ENCODE results near the gene NRAS.

Gene NRAS

GRCh38 chr1:114690148-114690547, 26.4 kb downstream of the NRAS start:
- H3K4me3 ChIP-seq (ENCODE audit: low read depth in 1 of 5, low read length in 5 of 5) = no peak overlapping the region

GRCh38 chr1:114688526-114688925, 28.0 kb downstream of the NRAS start:
- Histone ChIP-seq H3K4me3 (ENCODE audit: low read depth in 1 of 5, low read length in 5 of 5) (no peak overlapping the region), H3K27ac (ENCODE audit: low read depth, low read length) (no peak overlapping the region), H3K27me3 (ENCODE audit: control insufficient read depth in 5 of 5, insufficient read depth in 4 of 5, low read length in 5 of 5) (peaks cover 0 to 3% (median 0%) of the 10 kb centered on the region in 5 donors), H3K9me3 (ENCODE audit: control insufficient read depth in 5 of 5, low read length in 5 of 5) (no peaks in the 10 kb centered on the region), H3K36me3 (ENCODE audit: control insufficient read depth in 5 of 5, insufficient read depth in 5 of 5, low read length in 5 of 5) (no peaks in the 10 kb centered on the region), H3K9ac (ENCODE audit: low read length in 5 of 5) (no peak overlapping the region), H3K4me1 (ENCODE audit: control insufficient read depth in 5 of 5, insufficient read depth in 5 of 5, low read length in 5 of 5) (no peaks in the 10 kb centered on the region)

More at GRCh38 chr1:114690148-114690547, 26.4 kb downstream of the NRAS start:
- no peaks in the 10 kb centered on the region for H3K4me1 ChIP-seq (ENCODE audit: control insufficient read depth in 5 of 5, insufficient read depth in 5 of 5, low read length in 5 of 5)
- no peak overlapping the region for H3K9ac ChIP-seq (ENCODE audit: low read length in 5 of 5)
- H3K27ac ChIP-seq (ENCODE audit: low read depth, low read length) = no peak overlapping the region
- H3K27me3 ChIP-seq (ENCODE audit: control insufficient read depth in 5 of 5, insufficient read depth in 4 of 5, low read length in 5 of 5) = peaks cover 0 to 3% (median 0%) of the 10 kb centered on the region in 5 donors
- H3K36me3 ChIP-seq (ENCODE audit: control insufficient read depth in 5 of 5, insufficient read depth in 5 of 5, low read length in 5 of 5) = no peaks in the 10 kb centered on the region
- no peaks in the 10 kb centered on the region for H3K9me3 ChIP-seq (ENCODE audit: control insufficient read depth in 5 of 5, low read length in 5 of 5)

- Histone ChIP-seq H3K4me3 (ENCODE audit: low read depth in 1 of 5, low read length in 5 of 5) (no peak overlapping the region), H3K9me3 (ENCODE audit: control insufficient read depth in 5 of 5, low read length in 5 of 5) (no peaks in the 10 kb centered on the region), H3K27ac (ENCODE audit: low read depth, low read length) (no peak overlapping the region), H3K27me3 (ENCODE audit: control insufficient read depth in 5 of 5, insufficient read depth in 4 of 5, low read length in 5 of 5) (peaks cover 0 to 3% (median 0%) of the 10 kb centered on the region in 5 donors), H3K9ac (ENCODE audit: low read length in 5 of 5) (no peak overlapping the region), H3K4me1 (ENCODE audit: control insufficient read depth in 5 of 5, insufficient read depth in 5 of 5, low read length in 5 of 5) (no peaks in the 10 kb centered on the region), H3K36me3 (ENCODE audit: control insufficient read depth in 5 of 5, insufficient read depth in 5 of 5, low read length in 5 of 5) (no peaks in the 10 kb centered on the region)
These were observed 30.7 kb downstream of the NRAS start for GRCh38 chr1:114685851-114686250.

- Histone ChIP-seq H3K27me3 (ENCODE audit: control insufficient read depth in 5 of 5, insufficient read depth in 4 of 5, low read length in 5 of 5) (peaks cover 0 to 9% (median 0%) of the 10 kb centered on the region in 5 donors), H3K4me3 (ENCODE audit: low read depth in 1 of 5, low read length in 5 of 5) (no peak overlapping the region), H3K36me3 (ENCODE audit: control insufficient read depth in 5 of 5, insufficient read depth in 5 of 5, low read length in 5 of 5) (no peaks in the 10 kb centered on the region), H3K9me3 (ENCODE audit: control insufficient read depth in 5 of 5, low read length in 5 of 5) (no peaks in the 10 kb centered on the region), H3K27ac (ENCODE audit: low read depth, low read length) (no peak overlapping the region), H3K9ac (ENCODE audit: low read length in 5 of 5) (no peak overlapping the region), H3K4me1 (ENCODE audit: control insufficient read depth in 5 of 5, insufficient read depth in 5 of 5, low read length in 5 of 5) (no peaks in the 10 kb centered on the region)
These were observed 38.9 kb downstream of the NRAS start for GRCh38 chr1:114677691-114678090.

- H3K4me1 ChIP-seq (ENCODE audit: control insufficient read depth in 5 of 5, insufficient read depth in 5 of 5, low read length in 5 of 5) = no peaks in the 10 kb centered on the region
- H3K9ac ChIP-seq (ENCODE audit: low read length in 5 of 5) = no peak overlapping the region
- no peaks in the 10 kb centered on the region for H3K9me3 ChIP-seq (ENCODE audit: control insufficient read depth in 5 of 5, low read length in 5 of 5)
- no peak overlapping the region for H3K27ac ChIP-seq (ENCODE audit: low read depth, low read length)
- no peaks in the 10 kb centered on the region for H3K36me3 ChIP-seq (ENCODE audit: control insufficient read depth in 5 of 5, insufficient read depth in 5 of 5, low read length in 5 of 5)
- no peak overlapping the region for H3K4me3 ChIP-seq (ENCODE audit: low read depth in 1 of 5, low read length in 5 of 5)
- H3K27me3 ChIP-seq (ENCODE audit: control insufficient read depth in 5 of 5, insufficient read depth in 4 of 5, low read length in 5 of 5) = peaks cover 0 to 9% (median 0%) of the 10 kb centered on the region in 5 donors
These were observed 40.5 kb downstream of the NRAS start for GRCh38 chr1:114676115-114676514.

- H3K4me3 ChIP-seq (ENCODE audit: low read depth in 1 of 5, low read length in 5 of 5) = no peak overlapping the region
- H3K9me3 ChIP-seq (ENCODE audit: control insufficient read depth in 5 of 5, low read length in 5 of 5) = no peaks in the 10 kb centered on the region
- no peak overlapping the region for H3K9ac ChIP-seq (ENCODE audit: low read length in 5 of 5)
- peaks cover 0 to 15% (median 11%) of the 10 kb centered on the region in 5 donors for H3K4me1 ChIP-seq (ENCODE audit: control insufficient read depth in 5 of 5, insufficient read depth in 5 of 5, low read length in 5 of 5)
- H3K27ac ChIP-seq (ENCODE audit: low read depth, low read length) = no peak overlapping the region
- H3K36me3 ChIP-seq (ENCODE audit: control insufficient read depth in 5 of 5, insufficient read depth in 5 of 5, low read length in 5 of 5) = no peaks in the 10 kb centered on the region
- peaks cover 0 to 5% (median 0%) of the 10 kb centered on the region in 5 donors for H3K27me3 ChIP-seq (ENCODE audit: control insufficient read depth in 5 of 5, insufficient read depth in 4 of 5, low read length in 5 of 5)
These were observed 44.7 kb downstream of the NRAS start for GRCh38 chr1:114671939-114672275.

- Histone ChIP-seq H3K4me3 (ENCODE audit: low read depth in 1 of 5, low read length in 5 of 5) (no peak overlapping the region), H3K9ac (ENCODE audit: low read length in 5 of 5) (no peak overlapping the region), H3K4me1 (ENCODE audit: control insufficient read depth in 5 of 5, insufficient read depth in 5 of 5, low read length in 5 of 5) (peaks cover 0 to 15% (median 11%) of the 10 kb centered on the region in 5 donors), H3K9me3 (ENCODE audit: control insufficient read depth in 5 of 5, low read length in 5 of 5) (no peaks in the 10 kb centered on the region), H3K27me3 (ENCODE audit: control insufficient read depth in 5 of 5, insufficient read depth in 4 of 5, low read length in 5 of 5) (no peaks in the 10 kb centered on the region), H3K36me3 (ENCODE audit: control insufficient read depth in 5 of 5, insufficient read depth in 5 of 5, low read length in 5 of 5) (no peaks in the 10 kb centered on the region), H3K27ac (ENCODE audit: low read depth, low read length) (no peak overlapping the region)
These were observed 45.3 kb downstream of the NRAS start for GRCh38 chr1:114671011-114671938.

GRCh38 chr1:114670083-114671010, 46.2 kb downstream of the NRAS start:
- no peaks in the 10 kb centered on the region for H3K9me3 ChIP-seq (ENCODE audit: control insufficient read depth in 5 of 5, low read length in 5 of 5)
- H3K36me3 ChIP-seq (ENCODE audit: control insufficient read depth in 5 of 5, insufficient read depth in 5 of 5, low read length in 5 of 5) = no peaks in the 10 kb centered on the region
- H3K27me3 ChIP-seq (ENCODE audit: control insufficient read depth in 5 of 5, insufficient read depth in 4 of 5, low read length in 5 of 5) = no peaks in the 10 kb centered on the region
- H3K9ac ChIP-seq (ENCODE audit: low read length in 5 of 5) = peak overlapping the region in 4 of 5 donors; percentile 56 to 73 (median 68)
- peak overlapping the region; percentile 81 to 93 (median 93) for H3K4me3 ChIP-seq (ENCODE audit: low read depth in 1 of 5, low read length in 5 of 5)
- H3K4me1 ChIP-seq (ENCODE audit: control insufficient read depth in 5 of 5, insufficient read depth in 5 of 5, low read length in 5 of 5) = peaks cover 0 to 15% (median 11%) of the 10 kb centered on the region in 5 donors
- peak overlapping the region; percentile 78 for H3K27ac ChIP-seq (ENCODE audit: low read depth, low read length)

GRCh38 chr1:114669562-114670082, 46.9 kb downstream of the NRAS start, which contains the start of gene DENND2C:
Gene DENND2C (minus strand): TSS chr1:114670049. CDS start chr1:114625984, 44,065 bp downstream.
- peaks cover 0 to 15% (median 11%) of the 10 kb centered on the region in 5 donors for H3K4me1 ChIP-seq (ENCODE audit: control insufficient read depth in 5 of 5, insufficient read depth in 5 of 5, low read length in 5 of 5)
- H3K4me3 ChIP-seq (ENCODE audit: low read depth in 1 of 5, low read length in 5 of 5) = peak within 1 kb of the TSS; percentile 81 to 93 (median 93)
- H3K27me3 ChIP-seq (ENCODE audit: control insufficient read depth in 5 of 5, insufficient read depth in 4 of 5, low read length in 5 of 5) = no peaks in the 10 kb centered on the region
- no peaks in the 10 kb centered on the region for H3K9me3 ChIP-seq (ENCODE audit: control insufficient read depth in 5 of 5, low read length in 5 of 5)
- H3K9ac ChIP-seq (ENCODE audit: low read length in 5 of 5) = peak within 1 kb of the TSS; percentile 58 to 92 (median 84)
- no peaks in the 10 kb centered on the region for H3K36me3 ChIP-seq (ENCODE audit: control insufficient read depth in 5 of 5, insufficient read depth in 5 of 5, low read length in 5 of 5)
- H3K27ac ChIP-seq (ENCODE audit: low read depth, low read length) = peak within 1 kb of the TSS; percentile 78

Measured in subcutaneous abdominal adipose tissue (tissue), 5 donors.